HG03520 (cell line): ENCODE results near the gene MIPEP.
"Not testable (repeated sequence)": the region's sequence is repeated elsewhere in the genome, so short reads cannot be mapped to it uniquely, and the experiment has no call there.

Experiments
- ATAC-seq: cut with Tn5 transposase; IDR thresholded peaks from one replicate; pipeline ENCODE4 v1.9.1; 2021; ENCODE audit warnings: mild to moderate bottlenecking, moderate library complexity; ENCODE audit not compliant: unreplicated experiment

The MIPEP gene

DNA sequence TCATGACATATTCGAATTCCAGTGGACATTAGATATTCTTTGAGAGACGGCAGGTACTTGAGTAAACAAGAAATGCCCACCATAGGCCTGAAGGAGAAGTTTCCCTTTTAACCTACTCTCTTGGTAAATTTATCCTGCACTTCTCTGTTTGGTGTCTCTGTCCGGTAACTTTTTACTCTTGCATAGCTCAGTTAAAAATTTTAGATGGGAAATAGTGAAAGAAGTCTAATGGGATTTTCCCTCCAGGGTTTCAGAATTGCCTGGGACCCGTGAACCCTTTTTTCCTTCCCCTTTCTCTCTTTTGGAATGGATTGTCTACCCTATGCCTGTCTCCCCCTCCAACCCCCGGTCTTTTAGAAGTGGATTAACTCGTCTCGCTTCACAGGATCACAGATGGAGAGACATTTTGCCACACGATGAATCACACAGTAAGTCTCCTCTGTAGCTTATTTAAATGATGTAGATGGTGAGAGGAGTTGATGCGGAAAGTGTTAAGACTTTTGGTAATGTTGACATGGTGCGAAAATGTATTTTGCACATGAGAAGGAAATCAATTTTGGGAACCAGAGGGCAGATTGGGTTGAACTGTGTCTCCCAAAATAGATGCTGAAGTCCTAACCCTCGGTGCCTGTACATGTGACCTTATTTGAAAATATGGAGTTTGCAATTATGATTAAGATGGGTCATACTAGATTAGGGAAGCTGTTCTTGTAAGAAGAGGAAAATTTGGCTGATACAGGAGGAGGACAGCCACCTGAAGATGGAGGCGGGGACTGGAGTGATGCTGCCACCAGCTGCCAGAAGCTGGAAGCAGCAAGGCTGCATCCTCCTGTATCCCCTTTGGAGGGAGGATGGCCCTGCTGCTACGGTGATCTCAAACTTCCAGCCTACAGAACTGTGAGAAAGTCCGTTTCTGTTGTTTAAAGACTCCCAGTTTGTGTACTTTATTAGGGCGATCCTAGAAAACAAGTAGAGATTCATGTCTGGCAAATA is 711 bp upstream of the MIPEP start:
- ATAC-seq: no peak

DNA sequence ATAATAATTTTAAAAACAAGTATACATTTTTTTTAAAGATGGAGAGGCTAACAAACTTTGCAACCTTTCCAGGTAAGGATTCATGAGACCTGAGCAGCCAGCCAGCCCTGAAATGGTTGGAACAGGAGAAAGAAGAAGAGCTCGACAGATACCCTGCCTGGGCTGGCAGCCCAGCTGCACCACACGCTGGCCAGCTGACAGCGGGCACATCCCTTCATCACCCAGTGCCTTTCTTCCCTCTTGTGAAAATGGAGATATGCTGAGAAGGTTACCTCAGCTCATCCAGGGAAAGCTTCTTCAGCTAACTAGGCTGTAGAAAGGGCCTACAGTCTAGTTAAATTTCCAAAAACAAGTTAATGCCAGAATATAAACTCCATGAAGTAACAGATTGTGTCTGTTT is 4.8 kb downstream of the MIPEP start:
- not testable (repeated sequence) for ATAC-seq

DNA sequence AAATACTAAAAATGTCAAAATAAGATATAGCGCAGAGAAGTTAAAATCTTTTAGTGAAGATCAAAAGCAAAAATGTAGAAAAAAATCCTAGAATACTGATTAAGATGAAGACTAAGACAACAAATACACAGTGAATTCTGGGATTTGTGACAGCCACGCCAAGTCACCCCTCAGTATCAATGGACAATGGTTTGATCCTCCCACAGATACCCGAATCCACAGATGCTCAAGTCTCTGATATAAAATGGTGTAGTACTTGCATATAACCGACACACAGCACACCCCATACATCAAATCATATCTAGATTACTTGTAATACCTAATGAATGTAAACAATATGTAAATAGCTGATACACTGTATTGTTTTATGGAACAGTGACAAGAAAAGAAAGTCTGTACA is 5.9 kb downstream of the MIPEP start:
- no peak for ATAC-seq

DNA sequence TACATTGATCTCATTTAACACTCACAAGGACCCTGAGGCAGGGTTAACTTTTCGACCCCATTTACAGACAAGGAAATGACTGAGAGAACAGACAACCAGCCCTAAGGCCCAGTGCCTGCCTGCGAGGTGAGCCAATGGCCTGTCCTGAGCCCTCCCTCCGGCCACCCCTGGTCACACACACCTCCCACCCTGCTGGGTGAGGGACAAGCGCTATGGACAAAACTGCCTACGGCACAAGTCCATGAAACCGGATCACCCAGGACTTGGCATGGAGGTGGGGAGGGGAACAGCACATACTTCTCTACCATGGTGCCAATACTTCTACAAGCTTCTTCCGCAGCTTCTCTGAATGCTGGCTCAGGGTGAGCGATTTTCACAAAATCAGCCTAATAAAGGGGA is 7.8 kb downstream of the MIPEP start:
- ATAC-seq: not testable (repeated sequence)

DNA sequence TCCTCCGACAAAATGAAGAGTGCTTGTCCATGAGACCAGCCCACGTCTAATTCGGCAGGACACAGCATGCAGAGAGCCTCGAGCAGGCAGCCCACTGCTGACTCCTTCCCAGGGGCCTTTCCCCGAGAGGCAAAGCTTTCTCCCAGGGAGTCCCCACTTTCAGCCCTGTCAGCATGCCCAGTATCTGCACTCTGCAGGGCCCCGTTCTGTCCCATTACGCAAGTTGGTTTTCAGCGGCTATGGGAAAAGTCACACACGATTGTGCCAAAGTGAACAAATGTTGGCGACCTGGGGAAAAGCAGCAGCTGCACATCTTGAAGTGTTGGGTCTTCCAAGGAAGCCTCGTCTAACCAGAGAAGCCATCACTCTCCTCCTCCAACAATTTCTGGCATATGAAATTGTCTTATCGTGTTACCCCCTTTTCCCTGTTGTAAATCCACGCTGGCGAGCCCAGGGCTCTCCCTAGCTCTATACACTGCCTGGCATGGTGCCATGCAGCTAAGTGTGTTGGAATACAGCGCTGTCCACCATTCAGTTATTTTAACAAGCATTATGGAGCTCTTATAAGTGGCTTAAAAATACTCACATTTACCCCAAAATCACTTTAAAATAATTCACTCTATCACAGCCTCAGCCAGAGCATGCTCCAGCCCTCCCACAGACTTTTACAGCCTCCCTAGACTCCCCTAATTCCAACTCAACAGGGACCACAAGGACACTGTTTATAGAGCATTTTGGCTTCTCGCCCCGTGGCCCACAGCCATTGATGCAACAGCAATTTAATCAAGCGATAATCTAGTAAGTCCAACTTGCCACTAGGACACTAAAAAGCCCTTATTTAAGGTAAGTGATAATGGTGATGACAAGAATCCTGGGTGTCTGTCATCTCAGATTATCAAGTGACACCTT is 8.5 kb downstream of the MIPEP start:
- ATAC-seq: not testable (repeated sequence)

DNA sequence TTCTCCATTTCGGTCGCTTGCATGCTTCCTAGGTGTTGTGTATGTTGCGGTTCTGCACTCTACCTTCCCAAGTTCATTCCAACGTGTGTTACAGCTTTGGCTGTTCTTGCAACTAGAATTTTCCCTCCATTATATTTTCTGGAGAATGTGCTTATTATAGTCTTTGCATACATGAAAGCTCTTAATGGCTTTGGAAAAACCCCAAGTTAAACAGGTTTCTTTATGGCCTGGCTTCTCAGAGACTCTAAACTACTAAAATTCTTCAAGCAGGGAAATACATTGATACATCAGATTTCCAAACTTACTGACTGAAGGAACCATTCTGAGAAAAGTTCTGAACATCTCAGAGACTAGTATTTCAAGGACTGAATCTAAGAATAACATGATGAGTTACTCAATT is 11.9 kb downstream of the MIPEP start:
- no peak for ATAC-seq

DNA sequence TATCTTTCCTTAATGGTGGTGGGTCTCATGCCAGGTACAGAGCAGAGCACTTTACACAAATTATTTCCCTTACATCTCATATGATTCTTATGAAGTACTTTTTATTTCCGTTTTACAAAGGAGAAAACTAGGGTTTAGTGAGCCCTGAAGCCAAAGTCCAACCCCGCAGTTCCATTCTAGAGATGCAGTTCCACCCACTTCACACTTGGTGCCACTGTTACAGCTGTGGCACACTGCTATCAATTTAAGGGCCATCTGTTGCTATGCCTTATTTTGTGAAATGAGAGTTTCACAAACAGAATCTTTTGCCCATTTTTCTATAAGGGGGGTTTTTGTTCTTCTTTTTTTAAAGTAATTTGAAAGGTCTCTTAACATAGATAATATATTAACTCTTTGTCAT is 12.9 kb downstream of the MIPEP start:
- no peak for ATAC-seq

DNA sequence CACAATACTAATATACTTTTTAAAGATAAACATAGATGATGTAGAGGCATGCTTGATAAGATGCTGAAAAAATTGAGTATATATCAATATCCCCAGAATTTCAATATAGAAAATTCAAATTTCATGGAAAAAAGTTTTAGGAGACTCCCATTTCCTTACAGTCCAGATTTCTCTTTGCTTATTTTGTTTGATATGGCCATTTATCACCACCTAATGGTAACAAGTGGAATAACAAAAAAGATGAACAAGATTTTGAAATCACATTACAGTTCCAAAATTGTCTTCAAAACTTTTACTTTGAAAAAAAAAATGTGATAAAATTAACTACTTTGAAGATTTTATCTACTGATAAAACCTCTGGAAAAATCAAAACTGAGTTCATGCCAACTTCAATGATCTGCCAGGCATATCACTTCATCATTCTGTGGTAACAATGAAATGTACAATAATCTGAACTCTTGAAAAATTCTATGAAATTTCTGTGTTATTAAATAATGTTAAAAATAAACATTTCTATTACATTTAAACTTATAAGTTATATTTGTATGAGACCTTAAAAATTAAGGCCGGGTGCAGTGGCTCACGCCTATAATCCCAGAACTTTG is 17.5 kb downstream of the MIPEP start:
- ATAC-seq: no peak

DNA sequence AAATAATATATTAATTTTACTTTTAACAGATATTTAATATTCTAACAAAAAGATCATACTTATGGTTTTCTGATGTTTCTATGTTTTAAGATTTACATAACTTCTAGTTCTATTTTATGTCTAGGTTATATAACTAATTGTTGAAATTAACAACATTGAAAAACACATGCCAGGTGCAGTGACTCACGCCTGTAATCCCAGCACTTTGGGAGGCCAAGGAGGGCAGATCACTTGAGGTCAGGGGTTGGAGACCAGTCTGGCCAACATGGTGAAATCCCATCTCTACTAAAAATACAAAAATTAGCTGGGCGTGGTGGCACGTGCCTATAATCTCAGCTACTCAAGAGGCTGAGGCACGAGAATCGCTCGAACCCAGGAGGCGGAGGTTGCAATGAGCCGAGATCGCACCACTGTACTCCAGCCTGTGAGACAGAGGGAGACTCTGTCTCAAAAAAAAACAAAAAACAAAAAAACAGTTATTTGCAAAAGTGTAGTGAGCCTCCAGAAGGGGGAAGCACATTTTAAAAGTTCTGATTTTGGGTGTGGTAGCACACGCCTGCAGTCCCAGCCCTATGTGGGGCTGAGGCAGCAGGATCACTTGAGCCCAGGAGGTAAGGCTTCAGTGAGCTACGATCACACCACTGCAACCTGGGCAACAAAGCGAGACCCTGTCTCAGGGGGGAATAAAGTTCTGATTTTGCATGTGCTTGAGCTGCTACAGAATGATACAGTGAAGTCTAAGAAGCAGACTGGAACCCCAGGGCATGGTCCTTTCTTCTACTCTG is 18.7 kb downstream of the MIPEP start:
- no peak for ATAC-seq

DNA sequence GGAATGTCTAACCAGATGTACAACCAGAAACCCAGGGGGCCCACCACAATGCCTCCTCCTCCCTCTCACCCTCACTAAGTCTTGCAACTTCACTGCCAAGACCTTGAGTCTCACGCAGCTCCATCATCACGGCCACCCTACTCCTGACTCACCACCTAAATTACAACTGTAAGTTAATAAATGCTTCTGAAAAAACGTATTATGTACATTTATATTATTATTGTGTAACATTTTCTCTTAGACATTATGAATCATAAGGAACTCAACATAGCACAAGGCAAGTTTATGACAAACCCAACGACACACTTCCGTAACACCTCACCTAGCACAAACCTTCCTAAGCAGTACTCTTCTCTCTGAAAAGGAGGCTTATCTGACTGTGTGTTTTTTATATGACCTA is 20.7 kb downstream of the MIPEP start:
- ATAC-seq: no peak

DNA sequence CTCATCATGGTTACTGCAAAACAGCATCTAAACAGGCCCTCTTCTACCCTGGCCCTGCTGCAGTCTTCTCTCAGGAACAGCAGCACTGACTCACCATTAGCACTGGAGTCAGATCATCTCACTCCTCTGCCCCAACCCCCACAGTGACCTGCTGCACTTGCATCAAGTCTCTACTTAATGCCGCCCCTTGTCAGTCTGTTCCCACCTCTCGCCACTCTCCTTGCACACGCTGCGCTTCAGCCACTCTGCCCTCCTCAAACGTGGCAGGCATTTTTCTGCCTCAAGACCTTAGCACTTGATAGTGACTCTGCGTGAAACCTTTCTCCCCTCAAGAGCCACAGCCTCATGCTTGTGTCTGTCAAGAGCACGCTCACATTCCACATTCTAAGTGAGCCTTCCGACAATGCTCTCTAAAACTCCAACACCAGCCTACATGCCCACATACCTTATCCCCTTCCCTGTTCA is 22.1 kb downstream of the MIPEP start:
- ATAC-seq: no peak

DNA sequence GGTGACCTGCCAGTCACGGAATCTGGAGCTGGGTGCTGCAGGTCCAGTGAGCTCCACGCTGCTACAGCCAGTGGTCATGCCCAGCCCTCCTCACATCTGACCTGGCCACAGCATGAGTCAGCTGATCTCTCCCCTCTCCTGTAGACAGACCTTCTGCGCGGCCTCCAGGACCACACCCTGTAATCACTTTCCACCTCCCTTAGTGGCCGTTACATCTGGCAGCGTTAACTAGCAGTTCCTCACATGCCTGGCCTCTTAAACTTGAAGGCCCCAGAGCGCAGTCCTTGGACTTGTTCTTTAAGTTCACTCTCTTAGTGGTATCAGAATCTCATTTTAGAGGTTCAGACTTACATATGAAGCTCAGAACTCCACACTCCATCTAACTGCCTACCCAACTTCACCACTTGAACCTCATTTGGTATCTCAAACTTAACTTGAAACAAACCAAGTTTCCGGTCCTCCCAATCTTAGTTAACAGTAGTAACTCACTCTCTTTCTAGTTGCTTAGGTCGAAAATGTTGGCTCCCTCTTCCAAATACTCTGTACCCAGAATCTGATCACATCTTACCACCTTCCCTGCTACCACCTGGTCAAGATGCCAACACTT is 22.7 kb downstream of the MIPEP start:
- ATAC-seq: no peak

DNA sequence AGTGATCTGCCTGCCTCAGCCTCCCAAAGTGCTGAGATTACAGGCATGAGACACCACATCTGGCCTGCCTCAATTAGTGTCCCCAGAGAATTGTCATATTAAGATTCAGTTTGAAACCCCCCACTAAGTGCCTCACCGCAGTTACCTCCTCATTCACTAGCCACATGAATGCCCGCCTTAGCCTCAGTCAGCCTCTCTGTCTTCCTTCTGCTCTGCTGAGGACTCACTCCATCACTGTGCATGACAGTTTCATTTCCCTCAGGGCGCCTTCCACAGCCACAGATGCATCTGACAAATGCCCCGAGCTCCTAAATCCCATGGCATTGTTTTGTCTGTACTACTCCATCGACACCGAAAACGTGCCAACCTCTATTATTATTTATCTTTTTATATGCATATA is 23.3 kb downstream of the MIPEP start:
- ATAC-seq: no peak

DNA sequence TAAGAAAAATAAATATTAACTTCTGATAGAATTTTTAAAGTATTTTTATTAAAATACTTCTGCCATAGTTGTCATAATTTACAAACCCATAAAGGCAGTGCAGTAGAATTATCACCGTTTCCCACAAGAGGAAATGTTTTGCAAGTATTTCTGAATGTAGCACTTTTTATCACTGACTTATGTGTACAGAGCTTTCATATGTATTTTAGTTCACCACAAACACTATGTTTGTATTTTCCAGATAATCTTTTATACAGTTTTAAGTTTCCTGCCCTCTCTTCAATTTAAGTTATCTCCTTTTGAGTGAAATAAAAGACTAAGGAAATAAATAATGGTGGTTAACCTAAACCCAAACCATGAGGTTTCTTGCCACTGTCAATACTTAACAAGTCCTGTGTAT is 24.2 kb downstream of the MIPEP start:
- ATAC-seq: no peak

DNA sequence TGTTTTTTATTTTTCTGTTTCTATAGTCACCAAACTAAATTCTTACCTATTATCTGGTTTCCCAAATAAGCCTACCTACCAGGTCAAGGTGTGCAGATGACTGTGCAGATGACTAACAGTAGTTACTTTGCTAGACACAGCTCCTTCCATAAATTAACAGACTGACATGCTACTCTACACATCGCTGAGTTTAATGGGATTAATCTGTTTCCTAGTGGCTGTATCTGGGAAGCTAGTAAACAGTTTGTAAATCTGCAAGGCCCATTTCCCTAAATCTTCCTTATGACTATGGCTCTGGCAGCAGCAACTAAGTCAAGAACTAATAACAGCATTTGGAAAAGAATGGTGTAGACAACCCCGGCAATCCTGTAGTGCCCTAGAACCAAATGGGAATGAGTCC is 27.9 kb downstream of the MIPEP start:
- ATAC-seq: no peak

DNA sequence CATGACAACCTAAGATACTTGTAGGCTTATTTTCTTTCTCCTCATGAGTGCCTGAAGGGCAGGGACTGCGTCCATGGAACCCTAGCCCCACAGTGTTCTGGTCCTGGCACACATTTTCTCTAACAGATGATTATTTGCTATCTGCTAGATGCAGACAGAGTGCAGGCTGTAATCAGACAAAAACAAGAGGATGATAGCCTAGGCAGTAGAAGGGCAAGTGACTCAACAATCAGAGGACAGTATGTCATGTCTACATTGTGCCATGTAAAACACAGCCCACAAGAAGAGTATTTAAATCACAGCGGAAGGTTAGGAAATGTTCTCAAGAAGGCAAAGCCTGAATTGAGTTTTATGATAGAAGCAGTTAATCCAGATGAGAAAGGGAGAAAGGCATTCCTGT is 29.3 kb downstream of the MIPEP start:
- ATAC-seq: no peak

DNA sequence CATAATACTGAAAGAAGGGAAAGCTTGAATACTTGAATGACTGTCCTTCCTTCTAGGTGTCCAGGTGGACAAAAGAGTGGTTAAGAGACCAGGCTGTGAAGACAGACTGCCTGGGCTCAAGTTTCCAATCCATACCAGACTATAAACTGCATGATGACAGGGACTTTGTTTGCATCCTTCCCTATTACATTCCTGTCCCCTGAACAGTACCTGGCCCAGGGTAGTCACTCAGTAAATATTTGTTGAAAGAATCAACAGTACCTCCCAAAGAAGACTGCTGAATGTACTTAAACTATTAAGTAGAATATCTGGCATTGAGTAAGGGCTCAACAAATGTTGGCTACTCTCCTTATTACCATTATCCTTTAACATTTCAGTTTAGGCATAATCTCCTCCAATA is 29.7 kb downstream of the MIPEP start:
- no peak for ATAC-seq

DNA sequence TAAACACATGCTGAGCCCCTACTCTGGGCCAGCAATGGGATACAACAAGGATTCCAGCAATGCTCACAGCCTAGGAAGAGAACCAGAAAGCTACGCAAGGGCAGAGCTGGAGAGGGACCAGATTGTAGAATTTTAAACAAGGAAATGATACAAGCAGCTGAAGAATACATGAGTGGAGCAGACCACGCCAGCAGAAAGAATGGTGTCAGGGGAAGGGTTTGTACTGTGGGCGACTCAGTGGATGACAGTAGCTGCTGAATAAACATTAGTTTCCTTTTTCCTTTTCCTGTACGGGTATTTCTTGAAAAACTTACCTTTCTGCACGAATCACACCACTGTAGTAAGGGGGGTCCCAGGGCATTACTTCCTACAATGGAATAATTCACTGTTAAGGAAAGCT is 30.7 kb downstream of the MIPEP start:
- ATAC-seq: no peak

DNA sequence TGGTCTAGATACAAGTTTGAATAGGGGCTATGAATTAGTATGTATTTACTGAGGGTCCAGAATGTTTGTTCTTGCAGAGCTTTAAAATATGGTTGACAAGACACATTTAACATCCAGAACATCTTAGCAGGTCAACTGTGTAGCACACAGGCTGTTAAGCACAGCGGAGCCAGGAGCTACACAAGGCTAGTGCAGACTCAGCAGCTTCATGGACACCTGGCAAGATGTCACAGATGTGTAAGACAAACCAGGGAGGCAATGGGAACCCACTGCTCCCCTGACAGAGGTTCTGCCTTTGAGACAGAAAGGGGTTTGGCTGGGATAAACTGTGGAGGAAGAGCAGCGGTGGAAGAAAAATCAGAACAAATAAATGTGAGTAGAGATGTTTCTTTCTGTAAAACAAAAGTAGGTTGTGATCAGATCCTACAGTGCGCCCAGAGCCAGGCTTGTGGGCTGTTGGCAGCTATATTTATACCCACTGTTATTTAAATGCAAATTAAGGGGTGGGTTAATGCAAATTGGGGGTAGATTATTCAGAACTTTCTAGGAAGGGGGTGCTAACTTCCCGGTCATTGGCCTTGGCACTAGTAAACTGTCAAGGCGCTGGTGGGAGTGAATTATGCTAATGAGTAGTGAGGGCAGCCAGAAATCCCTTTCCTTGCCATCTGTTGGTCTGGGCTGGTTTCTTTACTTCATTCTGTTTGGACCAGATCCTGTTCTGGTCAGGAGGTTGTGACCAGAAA is 33.0 kb downstream of the MIPEP start:
- ATAC-seq: no peak
